ENCODE results near the gene RBL2. TPM values are rescaled to one million over a fixed set of nuclear protein-coding genes. Genes with fewer than 3 reads are reported as not detected.

RBL2 gene
- total and polyA plus RNA-seq, 10 donors, result 29.1 to 214 (median 138) TPM

DNA sequence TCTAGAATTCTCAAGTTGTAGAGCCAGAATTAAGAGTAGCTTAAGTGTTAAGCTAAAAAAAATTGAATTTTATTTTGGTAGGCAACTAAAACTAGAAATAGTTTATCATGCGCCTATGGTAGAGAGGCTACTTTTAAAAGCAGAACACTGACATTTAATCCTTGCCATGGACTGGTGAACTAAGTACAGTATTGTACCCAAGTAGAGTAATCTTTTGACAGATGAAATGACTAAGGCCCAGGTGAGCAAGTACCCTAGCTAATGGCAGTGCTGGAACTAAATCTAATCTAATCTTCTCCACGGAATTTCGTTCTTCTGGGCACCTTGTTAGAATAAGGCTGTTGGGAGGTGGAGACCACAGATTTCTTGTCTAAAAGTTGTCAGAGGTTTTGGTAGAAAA lies 11.8 kb downstream of the RBL2 start:
- Histone ChIP-seq H3K4me3 (peak overlapping the region in 2 of 8 donors; percentile 9 to 27), H3K9me3 (no peaks in the 10 kb centered on the region), H3K36me3 (peaks cover 0 to 100% (median 63%) of the 10 kb centered on the region in 6 donors), H3K4me1 (peaks cover 0 to 49% (median 0%) of the 10 kb centered on the region in 6 donors), H3K27ac (peak overlapping the region in 6 of 8 donors; percentile 5 to 71 (median 34)), H3K27me3 (replicated peaks in 1 of 7) (no peaks in the 10 kb centered on the region)
- TF ChIP-seq POLR2A (IDR thresholded peaks at IDR 0.05) (no peak), POLR2AphosphoS5 (IDR thresholded peaks at IDR 0.05) (no peak)
- TF ChIP-seq, protein P1, sequence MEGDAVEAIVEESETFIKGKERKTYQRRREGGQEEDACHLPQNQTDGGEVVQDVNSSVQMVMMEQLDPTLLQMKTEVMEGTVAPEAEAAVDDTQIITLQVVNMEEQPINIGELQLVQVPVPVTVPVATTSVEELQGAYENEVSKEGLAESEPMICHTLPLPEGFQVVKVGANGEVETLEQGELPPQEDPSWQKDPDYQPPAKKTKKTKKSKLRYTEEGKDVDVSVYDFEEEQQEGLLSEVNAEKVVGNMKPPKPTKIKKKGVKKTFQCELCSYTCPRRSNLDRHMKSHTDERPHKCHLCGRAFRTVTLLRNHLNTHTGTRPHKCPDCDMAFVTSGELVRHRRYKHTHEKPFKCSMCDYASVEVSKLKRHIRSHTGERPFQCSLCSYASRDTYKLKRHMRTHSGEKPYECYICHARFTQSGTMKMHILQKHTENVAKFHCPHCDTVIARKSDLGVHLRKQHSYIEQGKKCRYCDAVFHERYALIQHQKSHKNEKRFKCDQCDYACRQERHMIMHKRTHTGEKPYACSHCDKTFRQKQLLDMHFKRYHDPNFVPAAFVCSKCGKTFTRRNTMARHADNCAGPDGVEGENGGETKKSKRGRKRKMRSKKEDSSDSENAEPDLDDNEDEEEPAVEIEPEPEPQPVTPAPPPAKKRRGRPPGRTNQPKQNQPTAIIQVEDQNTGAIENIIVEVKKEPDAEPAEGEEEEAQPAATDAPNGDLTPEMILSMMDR (IDR thresholded peaks at IDR 0.05 in 8 of 11, conservative IDR thresholded peaks at IDR 0.05 in 3 of 11), result no peak
- DNase-seq, result no peak
- WGBS, 5 donors, result 75 to 97% (median 84%) methylated on average over 3 of the region's 3 CpGs
- intact Hi-C loops (cut with DNase I; ENCODE audit: low total_unique reads), result no loop called here

DNA sequence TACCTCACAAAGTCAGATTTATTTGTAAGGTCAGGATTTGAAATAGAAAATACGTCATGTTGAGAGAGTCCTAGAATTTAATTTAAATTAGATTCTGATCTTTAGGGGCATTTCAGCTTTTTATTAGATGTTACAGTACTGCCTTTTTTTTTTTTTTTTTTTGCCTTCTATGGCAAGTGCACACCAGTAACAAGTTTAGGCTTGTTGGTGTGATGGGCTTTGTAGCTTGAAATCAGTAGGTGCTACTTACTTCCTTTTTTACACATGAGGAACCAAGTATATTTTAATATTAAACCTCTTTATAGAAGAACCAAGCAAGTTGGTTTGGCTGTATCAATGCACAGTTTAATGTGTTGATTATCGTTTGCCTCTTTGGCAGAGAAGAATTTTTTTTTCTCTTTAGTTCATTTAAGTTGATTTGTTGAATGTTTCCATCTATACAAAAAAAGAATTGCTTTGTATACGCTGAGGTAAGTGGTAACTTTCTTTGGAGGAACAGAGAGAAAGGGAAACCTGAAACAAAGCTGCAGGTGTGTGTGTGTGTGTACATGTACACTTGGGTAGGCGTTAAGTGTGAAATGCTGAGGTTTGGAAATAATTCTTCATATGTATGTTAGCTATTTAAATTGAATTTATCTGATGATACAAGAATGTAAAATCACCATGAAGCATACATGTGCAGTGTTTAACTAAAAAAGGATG lies 15.7 kb downstream of the RBL2 start:
- 63 to 82% (median 70%) methylated on average over 4 of the region's 4 CpGs for WGBS, 5 donors
- no peaks in the 10 kb centered on the region for H3K27me3 ChIP-seq (replicated peaks in 1 of 7)
- peaks cover 0 to 81% (median 12%) of the 10 kb centered on the region in 6 donors for H3K4me1 ChIP-seq
- no peak for DNase-seq
- H3K4me3 ChIP-seq, result peak overlapping the region in 3 of 8 donors; percentile 1 to 34 (median 20)
- intact Hi-C loops (cut with DNase I; ENCODE audit: low total_unique reads), result no loop called here
- TF ChIP-seq POLR2A (IDR thresholded peaks at IDR 0.05) (no peak), POLR2AphosphoS5 (IDR thresholded peaks at IDR 0.05) (no peak)
- TF ChIP-seq, protein P1 (IDR thresholded peaks at IDR 0.05 in 8 of 11, conservative IDR thresholded peaks at IDR 0.05 in 3 of 11), result no peak
- no peaks in the 10 kb centered on the region for H3K9me3 ChIP-seq
- peaks cover 0 to 100% (median 58%) of the 10 kb centered on the region in 6 donors for H3K36me3 ChIP-seq
- peak overlapping the region in 5 of 8 donors; percentile 6 to 57 (median 35) for H3K27ac ChIP-seq

DNA sequence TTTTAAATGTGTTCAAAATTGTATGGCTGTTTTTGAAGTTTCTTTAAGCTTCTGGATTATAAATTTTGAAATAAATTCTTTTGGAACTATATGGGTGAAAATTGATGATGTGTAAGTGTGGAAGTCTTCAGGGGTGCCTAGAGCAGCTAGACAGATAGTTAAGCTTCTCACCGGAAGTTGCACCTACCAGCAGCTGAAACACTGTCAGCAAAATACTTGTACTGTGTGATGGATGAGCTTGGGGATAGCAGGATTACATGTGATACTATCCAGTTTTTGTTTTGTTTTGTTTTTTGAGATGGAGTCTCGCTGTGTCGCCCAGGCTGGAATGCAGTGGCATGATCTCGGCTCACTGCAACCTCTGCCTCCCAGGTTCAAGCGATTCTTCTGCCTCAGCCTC lies 19.7 kb downstream of the RBL2 start:
- peaks cover 0 to 100% (median 56%) of the 10 kb centered on the region in 6 donors for H3K36me3 ChIP-seq
- DNase-seq, result no peak
- peaks cover 6 to 98% (median 51%) of the 10 kb centered on the region in 6 donors for H3K4me1 ChIP-seq
- H3K4me3 ChIP-seq, result no peak overlapping the region
- no peaks in the 10 kb centered on the region for H3K27me3 ChIP-seq (replicated peaks in 1 of 7)
- 83 to 91% (median 88%) methylated on average over 5 of the region's 5 CpGs for WGBS, 5 donors
- H3K9me3 ChIP-seq, result no peaks in the 10 kb centered on the region
- intact Hi-C loops (cut with DNase I; ENCODE audit: low total_unique reads), result no loop called here
- TF ChIP-seq POLR2AphosphoS5 (IDR thresholded peaks at IDR 0.05) (no peak), POLR2A (IDR thresholded peaks at IDR 0.05) (no peak)
- TF ChIP-seq, protein P1 (IDR thresholded peaks at IDR 0.05 in 8 of 11, conservative IDR thresholded peaks at IDR 0.05 in 3 of 11), result no peak
- peak overlapping the region in 5 of 8 donors; percentile 11 to 85 (median 82) for H3K27ac ChIP-seq

DNA sequence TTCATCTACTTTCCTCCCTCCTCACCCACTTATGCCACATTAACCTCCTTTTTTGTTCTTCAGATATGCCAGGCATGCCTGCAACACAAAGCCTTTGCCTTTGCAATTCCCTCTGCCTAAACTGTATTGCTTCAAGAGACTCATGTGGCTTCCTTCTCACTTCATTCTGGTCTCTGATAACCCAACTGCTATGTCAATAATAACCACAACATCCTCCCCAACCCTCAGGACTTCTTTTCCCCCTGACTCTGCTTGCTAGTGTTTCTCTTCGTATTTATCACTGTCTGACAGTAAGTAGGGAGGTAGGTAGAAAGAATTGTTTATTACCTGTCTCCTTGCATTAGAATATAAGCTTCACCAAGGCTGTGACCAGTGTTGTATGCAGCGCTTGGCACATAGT lies 22.4 kb downstream of the RBL2 start:
- H3K36me3 ChIP-seq, result peaks cover 2 to 100% (median 74%) of the 10 kb centered on the region in 6 donors

More for the DNA sequence above, 22.4 kb downstream of the RBL2 start:
- whole genome bisulfite sequencing, 5 donors, result 51 to 63% (median 58%) methylated on average over 2 of the region's 2 CpGs
- TF ChIP-seq, protein P1 (IDR thresholded peaks at IDR 0.05 in 8 of 11, conservative IDR thresholded peaks at IDR 0.05 in 3 of 11), result no peak
- TF ChIP-seq POLR2AphosphoS5 (IDR thresholded peaks at IDR 0.05) (peak in 1 of 3 donors; percentile 61), POLR2A (IDR thresholded peaks at IDR 0.05) (no peak)
- Histone ChIP-seq H3K4me3 (peak overlapping the region in 2 of 8 donors; percentile 19 to 55), H3K27ac (peak overlapping the region; percentile 23 to 85 (median 81)), H3K4me1 (peaks cover 6 to 96% (median 48%) of the 10 kb centered on the region in 6 donors), H3K9me3 (no peaks in the 10 kb centered on the region), H3K27me3 (replicated peaks in 1 of 7) (no peaks in the 10 kb centered on the region)
- intact Hi-C loops (cut with DNase I; ENCODE audit: low total_unique reads), result no loop called here
- DNase-seq, result no peak
